Neutrophil (primary cell): Measurements from ENCODE around the gene TBC1D17.

Experiments used
- H3K27ac ChIP-seq: fragments of 200-600 bp; sonication (generic); 2 replicates; pipeline ENCODE4 v1.5.1; 2016; ENCODE audit warnings: mild to moderate bottlenecking, moderate library complexity
- H3K27me3 ChIP-seq: fragments of 200-600 bp; sonication (generic); 2 replicates; pipeline ENCODE4 v1.6.0; 2016; ENCODE audit warnings: mild to moderate bottlenecking
- H3K36me3 ChIP-seq: fragments of 200-600 bp; sonication (generic); 2 replicates; pipeline ENCODE4 v1.5.1; 2017
- H3K4me1 ChIP-seq, 2 experiments: fragments of 200-600 bp in 1 of 2; sonication (generic) in 1 of 2; 1 replicate in 1 of 2; 2 replicates in 1 of 2; pipeline versions ENCODE4 v1.5.1 to v1.6.1; 2013 to 2016; ENCODE audit warnings: low read depth in 1 of 2, low read length in 1 of 2, mild to moderate bottlenecking in 1 of 2, moderate library complexity in 1 of 2; ENCODE audit not compliant: control insufficient read depth in 1 of 2, insufficient read depth in 1 of 2
- H3K4me3 ChIP-seq, 2 experiments: fragments of 200-600 bp in 1 of 2; sonication (generic) in 1 of 2; 1 replicate in 1 of 2; 2 replicates in 1 of 2; pipeline ENCODE4 v1.5.1; 2013 to 2016; ENCODE audit warnings: low read depth in 1 of 2, low read length in 1 of 2, mild to moderate bottlenecking in 1 of 2, moderate library complexity in 1 of 2
- H3K9me3 ChIP-seq: fragments of 200-600 bp; sonication (generic); 2 replicates; pipeline ENCODE4 v1.5.1; 2016
- TF ChIP-seq, protein P1 (sequence below): fragments of 200-600 bp; sonication (generic); IDR thresholded peaks from 2 replicates; pipeline ENCODE4 v1.5.1; 2016; ENCODE audit warnings: antibody characterized with exemption

TBC1D17 gene

DNA sequence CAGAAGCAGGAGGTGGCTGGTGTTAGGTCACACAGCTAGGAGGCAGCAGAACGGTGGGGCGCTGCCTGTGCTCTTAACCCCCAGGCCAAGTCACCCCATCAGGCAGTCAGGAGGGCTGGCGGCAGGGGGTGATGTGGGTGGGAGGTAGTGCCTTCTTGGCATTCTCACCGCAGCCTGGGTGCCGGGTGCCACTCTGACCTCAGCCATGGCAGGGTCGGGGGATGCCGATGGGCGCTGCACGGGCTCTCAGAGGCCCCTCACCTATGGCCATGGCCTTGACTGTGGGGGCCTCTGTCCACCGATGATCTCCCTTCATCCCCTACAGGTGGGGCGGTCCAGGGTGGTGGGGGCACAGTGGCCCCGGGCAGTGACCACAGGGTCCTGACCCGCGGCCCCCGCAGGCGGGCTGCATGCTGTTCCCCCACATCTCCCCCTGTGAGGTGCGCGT, 20.9 kb upstream of the TBC1D17 start:
- H3K27ac ChIP-seq = no peak overlapping the region
- H3K9me3 ChIP-seq = no peaks in the 10 kb centered on the region
- peaks cover 9 to 10% of the 10 kb centered on the region in 2 experiments for H3K4me1 ChIP-seq
- H3K4me3 ChIP-seq = no peak overlapping the region
- peaks cover 65% of the 10 kb centered on the region for H3K36me3 ChIP-seq
- TF ChIP-seq, protein P1, sequence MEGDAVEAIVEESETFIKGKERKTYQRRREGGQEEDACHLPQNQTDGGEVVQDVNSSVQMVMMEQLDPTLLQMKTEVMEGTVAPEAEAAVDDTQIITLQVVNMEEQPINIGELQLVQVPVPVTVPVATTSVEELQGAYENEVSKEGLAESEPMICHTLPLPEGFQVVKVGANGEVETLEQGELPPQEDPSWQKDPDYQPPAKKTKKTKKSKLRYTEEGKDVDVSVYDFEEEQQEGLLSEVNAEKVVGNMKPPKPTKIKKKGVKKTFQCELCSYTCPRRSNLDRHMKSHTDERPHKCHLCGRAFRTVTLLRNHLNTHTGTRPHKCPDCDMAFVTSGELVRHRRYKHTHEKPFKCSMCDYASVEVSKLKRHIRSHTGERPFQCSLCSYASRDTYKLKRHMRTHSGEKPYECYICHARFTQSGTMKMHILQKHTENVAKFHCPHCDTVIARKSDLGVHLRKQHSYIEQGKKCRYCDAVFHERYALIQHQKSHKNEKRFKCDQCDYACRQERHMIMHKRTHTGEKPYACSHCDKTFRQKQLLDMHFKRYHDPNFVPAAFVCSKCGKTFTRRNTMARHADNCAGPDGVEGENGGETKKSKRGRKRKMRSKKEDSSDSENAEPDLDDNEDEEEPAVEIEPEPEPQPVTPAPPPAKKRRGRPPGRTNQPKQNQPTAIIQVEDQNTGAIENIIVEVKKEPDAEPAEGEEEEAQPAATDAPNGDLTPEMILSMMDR = no peak
- H3K27me3 ChIP-seq = peaks cover 17% of the 10 kb centered on the region

DNA sequence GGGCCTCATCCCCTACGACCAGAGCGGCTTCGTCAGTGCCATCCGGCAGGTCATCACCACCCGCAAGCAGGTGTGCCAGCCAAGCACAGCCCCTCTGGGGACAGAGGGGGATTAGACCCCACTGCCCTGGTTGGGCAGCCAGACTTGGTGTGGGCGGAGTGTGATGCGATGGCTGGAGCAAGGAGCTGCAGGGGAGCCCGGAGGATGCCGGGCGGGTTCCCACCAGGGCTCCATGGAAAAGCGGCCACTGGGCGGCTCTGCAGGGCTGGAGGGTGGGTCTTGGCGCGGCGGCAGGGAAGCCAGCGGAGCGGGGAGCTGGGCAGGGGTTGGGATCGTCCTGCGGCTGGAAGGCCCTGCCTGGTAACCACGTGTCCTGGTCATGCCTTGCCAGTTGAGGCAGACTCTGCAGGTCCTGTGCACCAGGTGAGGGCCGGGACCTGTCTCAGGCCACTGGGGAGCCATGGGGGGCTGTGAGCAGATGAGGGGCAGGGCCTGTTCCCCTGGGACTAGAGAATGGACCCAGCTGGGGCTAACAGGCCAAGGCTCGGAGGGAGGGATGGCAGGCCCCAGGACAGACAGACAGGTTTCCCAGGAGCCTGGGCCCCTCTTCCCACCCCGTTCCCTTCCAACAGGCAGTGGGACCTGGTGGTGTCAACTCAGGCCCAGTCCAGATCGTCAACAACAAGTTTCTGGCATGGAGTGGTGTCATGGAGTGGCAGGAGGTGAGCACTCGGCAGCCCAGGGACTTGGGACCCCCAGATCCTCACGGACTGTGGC, 20.3 kb upstream of the TBC1D17 start:
- TF ChIP-seq, protein P1 = no peak
- no peak overlapping the region for H3K4me3 ChIP-seq
- H3K36me3 ChIP-seq = peaks cover 71% of the 10 kb centered on the region
- no peak overlapping the region for H3K27ac ChIP-seq
- peaks cover 3 to 5% of the 10 kb centered on the region in 2 experiments for H3K4me1 ChIP-seq
- H3K27me3 ChIP-seq = peaks cover 10% of the 10 kb centered on the region
- no peaks in the 10 kb centered on the region for H3K9me3 ChIP-seq

DNA sequence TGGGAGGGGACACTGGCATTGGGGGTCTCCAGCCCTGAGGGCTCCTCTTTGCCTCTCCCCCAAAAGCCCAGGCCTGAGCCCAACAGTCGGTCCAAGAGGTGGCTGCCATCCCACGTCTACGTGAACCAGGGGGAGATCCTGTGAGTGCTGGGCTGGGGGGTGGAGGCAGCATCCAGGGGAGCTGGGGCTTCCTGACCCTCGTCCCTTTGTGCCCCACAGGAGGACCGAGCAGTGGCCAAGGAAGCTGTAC, 19.7 kb upstream of the TBC1D17 start:
- H3K27ac ChIP-seq = no peak overlapping the region
- no peaks in the 10 kb centered on the region for H3K4me1 ChIP-seq

DNA sequence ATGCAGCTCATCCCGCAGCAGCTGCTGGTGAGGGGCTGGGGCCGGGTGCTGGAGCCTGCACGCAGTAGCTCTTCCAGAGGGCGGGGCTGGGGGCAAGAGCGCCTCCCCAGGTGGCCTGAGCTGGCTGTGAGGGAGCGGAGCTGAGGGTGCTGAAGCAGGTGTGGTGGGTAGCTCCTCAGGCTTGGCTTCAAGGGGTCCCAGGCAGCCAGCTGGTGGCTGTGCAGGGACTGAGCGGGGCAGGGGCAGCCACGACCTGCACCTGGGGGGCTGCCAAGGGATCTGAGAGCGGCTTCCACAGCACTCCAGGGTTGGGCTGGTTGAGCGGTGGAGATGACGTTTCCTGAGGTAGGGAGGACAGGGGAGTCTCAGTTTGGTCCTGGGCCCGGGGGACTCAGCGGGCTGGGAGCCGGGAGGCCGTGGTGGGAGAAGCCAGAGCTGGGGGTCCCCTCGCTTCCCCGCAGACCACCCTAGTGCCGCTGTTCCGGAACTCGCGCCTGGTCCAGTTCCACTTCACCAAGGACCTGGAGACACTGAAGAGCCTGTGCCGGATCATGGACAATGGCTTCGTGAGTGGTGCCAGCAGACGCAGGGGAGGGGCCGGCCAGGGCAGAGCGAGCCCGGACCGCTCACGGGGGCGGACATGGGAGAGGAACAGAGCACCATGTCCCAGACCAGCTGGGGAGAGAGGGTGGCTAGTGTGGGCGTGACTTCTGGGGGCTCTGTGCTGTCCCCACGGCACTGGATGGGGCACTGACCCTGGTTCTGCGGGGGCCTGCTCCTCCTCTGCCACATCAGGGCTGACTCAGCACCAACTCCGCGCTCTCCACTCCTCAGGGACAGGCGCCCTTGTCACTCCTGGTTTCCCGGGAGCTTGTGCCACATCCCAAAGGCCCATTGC, 19.2 kb upstream of the TBC1D17 start:
- H3K27me3 ChIP-seq = no peaks in the 10 kb centered on the region
- peaks cover 80% of the 10 kb centered on the region for H3K36me3 ChIP-seq
- H3K9me3 ChIP-seq = no peaks in the 10 kb centered on the region
- H3K27ac ChIP-seq = no peak overlapping the region
- H3K4me1 ChIP-seq = no peaks in the 10 kb centered on the region
- no peak overlapping the region for H3K4me3 ChIP-seq
- TF ChIP-seq, protein P1 = no peak

More for the DNA sequence above, 19.7 kb upstream of the TBC1D17 start:
- H3K27me3 ChIP-seq = peaks cover 5% of the 10 kb centered on the region
- H3K36me3 ChIP-seq = peaks cover 76% of the 10 kb centered on the region
- H3K4me3 ChIP-seq = no peak overlapping the region
- H3K9me3 ChIP-seq = no peaks in the 10 kb centered on the region
- TF ChIP-seq, protein P1 = no peak

DNA sequence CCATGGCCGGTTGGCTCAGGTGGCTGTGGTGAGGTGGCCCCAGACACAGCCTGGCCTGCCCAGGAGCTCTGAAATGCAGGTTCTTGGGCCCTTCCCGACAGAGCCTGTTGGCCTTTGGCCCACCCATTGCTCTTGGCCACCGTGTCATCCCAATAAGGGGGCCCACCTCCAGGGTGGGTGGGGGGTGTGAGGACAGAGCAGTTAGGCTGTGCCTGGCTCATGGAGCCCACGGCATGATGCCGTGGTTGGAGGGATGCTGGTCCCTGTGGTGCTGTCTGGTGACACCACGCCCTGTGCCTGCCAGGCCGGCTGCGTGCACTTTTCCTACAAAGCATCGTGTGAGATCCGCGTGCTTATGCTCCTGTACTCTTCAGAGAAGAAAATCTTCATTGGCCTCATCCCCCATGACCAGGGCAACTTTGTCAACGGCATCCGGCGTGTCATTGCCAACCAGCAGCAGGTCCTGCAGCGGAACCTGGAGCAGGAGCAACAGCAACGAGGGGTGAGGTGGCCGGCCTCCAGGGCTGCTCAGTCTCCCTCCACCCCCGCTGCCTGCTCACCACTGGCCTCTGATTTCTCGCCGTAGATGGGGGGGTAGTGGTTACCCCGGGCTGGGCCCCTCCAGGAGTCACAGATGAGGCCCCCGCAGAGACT, 17.7 kb upstream of the TBC1D17 start:
- TF ChIP-seq, protein P1 = no peak
- H3K4me1 ChIP-seq = peaks cover 3 to 6% of the 10 kb centered on the region in 2 experiments
- no peaks in the 10 kb centered on the region for H3K27me3 ChIP-seq
- no peaks in the 10 kb centered on the region for H3K9me3 ChIP-seq
- H3K4me3 ChIP-seq = no peak overlapping the region
- H3K27ac ChIP-seq = no peak overlapping the region
- peaks cover 92% of the 10 kb centered on the region for H3K36me3 ChIP-seq
